Limb (tissue), 2 donors: ENCODE results near the gene HTT.
"Not testable (repeated sequence)": the region's sequence is repeated elsewhere in the genome, so short reads cannot be mapped to it uniquely, and the experiment has no call there.

Source experiments
- DNase-seq, 2 donors: peaks; one replicate each; pipeline ENCODE4 v3.0.0-alpha.2; 2016; ENCODE audit errors: extremely low spot score in 2 of 2

HTT gene

DNA sequence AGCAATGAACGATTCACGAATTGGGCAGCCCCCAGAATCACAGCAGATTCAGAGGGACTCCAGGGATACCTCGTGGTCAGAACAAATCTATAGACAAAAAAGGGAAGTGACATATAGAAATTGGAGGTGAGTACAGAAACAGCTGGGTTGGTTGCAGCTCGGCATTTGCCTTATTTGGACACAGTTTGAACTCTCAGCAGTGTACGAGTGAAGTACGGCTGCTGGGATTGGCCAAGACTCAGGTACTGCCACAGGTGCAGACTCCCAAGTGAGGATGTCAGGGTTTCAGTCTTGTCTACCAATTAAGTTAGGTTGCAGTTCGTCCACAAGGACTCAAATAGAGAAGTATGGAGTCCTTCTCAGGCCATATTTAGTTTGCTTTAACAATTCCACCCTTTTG, 28.3 kb upstream of the HTT start:
- DNase-seq: no peak

DNA sequence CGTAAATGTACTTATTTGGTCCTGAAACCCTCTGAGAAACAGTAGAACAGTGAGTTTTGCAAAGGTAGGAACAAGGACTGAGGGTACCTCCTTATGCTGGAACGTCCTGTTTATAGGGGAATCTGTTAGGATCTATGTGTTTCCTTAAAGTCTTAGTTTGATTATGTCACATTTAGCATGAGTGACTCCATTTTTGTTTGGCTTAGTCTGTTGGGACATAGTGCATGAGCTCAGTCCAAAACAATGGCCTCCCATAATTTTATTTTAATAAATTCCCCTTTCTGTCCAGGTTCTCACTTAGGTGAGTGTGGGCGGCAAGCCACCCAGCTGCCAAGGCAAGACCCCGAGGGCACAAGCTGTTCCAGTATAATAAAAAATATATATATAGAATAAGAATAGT, 27.9 kb upstream of the HTT start:
- no peak for DNase-seq

DNA sequence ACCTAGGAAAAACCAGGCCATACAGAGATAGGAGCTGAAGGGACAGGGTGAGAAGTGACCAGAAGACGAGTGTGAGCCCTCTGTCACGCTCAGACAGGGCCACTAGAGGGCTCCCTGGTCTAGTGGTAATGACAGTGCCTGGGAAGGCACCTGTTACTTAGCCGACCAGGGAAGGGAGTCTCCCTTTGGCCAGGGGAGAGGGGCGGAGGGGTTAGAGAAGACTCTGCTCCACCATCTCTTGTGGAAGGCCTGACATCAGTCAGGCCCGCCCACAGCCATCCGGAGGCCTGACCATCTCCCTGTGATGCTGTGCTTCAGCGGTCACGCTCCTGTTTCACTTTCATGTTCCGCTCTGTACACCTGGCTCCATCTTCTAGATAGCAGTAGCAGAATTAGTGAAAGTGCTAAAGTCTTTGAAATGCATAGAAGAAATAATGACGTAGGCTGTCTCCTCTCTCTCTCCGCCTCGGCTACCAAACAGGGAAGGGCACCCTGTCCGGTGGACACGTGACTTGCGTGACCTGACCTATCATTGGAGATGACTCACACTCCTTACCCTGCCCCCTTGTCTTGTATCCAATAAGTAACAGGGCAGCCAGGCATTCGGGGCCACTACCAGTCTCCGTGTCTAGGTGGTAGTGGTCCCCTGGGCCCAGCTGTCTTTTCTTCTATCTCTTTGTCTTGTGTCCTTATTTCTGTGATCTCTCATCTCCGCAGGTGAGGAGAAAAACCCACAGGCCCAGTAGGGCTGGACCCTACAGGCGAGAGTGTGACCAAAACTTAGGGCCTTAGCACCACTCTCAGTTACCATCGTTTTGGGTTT, 26.8 kb upstream of the HTT start:
- DNase-seq: peak in 1 of 2 donors; percentile 69

DNA sequence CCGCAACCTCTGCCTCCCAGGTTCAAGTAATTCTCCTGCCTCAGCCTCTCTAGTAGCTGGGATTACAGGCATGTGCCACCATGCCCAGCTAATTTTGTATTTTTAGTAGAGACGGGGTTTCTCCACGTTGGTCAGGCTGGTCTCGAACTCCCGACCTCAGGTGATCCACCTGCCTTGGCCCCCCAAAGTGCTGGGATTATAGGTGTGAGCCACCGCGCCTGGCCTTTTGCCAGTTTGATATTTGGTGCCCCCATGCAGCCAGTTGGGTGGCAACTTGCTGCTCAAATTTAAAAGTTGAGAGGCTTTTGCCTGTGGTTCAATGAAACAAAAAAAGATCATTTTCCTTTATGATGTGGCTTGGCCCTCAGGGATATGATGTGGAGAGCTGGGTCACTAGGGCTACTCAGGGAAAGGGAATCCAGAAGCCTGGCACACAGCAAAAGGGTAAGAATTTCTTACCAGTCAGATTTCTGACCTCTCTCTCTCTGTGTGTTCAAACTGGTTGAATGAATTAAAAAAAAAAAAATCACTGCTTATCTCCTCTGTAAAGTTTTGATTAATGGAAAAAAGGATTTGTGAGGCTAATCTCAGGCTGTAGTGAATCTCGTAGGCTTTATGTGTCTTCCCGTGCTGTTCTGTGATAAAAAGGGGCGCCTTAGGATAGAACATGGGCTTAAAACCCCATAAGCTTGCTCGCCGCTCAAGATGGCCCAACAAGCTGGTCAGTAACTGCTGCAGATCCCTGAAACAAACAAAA, 23.2 kb upstream of the HTT start:
- DNase-seq: not testable (repeated sequence)

DNA sequence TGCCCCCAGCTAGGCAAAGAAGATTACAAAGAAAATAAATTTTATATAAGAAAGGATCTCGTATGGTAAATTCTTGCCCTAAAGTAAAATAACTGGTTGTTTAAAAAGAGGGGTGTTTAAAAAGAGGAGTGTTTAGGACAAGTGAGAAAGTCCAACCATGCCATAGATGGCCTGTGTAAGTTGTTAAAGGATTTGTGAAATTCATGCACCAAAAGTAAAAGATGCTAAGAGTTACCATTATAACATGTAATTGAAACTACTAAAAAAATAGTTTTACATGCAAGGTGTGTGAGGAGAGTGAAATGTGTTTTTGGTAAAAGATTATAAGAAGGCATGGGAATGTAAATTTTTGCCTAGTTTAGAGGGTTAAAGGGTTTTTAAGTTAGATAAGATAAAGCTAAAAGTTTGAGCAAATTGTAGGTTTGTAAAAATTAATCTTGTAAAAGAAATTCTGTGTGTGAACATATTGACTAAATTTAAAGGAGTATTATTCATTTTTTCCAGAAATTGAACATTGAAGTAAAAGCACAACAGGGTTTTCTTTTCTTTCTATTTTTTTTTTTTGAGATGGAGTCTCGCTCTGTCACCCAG, 20.2 kb upstream of the HTT start:
- DNase-seq: no peak

DNA sequence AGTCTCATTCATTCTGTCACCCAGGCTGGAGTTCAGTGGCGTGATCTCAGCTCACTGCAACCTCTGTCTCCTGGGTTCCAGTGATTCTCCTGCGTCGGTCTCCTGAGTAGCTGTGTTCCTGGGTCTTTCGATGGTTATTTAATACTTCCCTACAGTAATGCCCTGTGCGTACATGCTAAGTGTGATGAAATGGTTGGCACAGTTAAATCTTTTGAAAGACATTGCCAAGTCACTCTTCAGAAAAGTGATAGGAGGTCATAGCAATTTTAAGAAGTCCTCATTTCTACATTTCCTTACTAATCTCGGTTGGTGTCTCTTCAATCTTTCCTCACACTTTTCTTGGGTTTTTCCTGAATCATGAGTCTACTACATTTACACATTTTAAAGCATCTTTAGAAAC, 14.5 kb upstream of the HTT start:
- no peak for DNase-seq

DNA sequence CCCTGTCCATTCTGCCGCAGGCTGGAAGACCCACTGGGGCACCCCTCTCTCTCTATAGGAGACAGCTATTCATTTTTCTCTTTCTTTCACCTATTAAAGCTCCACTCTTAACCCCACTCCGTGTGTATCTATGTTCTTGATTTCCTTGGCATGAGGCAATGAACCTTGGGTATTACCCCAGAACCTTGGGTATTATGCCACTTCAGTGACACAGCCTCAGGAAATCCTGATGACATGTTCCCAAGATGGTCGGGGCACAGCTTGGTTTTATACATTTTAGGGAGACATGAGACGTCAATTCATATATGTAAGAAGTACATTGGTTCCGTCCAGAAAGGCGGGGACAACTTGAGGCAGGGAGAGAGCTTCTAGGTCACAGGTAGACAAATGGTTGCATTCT, 13.5 kb upstream of the HTT start:
- DNase-seq: no peak

DNA sequence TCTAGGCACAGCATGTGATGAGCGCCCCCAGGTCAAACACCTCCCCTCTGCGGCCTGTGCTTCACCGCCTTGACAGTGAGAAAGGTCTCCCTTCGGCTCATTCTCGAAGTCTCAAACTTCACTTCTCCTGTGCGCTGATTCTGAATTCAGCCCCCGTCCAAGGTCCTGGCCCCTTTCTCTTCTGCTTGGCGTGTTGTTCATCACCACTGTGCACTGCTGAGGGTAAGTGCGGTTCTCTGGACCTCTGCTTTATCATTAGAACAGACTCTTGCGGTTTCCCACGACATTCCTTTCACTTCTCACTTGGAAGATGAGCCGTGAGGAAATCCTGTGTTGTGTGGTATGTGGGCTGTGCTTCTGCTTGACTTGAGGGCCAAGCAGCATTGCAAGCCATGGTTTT, 12.0 kb upstream of the HTT start:
- DNase-seq: no peak

DNA sequence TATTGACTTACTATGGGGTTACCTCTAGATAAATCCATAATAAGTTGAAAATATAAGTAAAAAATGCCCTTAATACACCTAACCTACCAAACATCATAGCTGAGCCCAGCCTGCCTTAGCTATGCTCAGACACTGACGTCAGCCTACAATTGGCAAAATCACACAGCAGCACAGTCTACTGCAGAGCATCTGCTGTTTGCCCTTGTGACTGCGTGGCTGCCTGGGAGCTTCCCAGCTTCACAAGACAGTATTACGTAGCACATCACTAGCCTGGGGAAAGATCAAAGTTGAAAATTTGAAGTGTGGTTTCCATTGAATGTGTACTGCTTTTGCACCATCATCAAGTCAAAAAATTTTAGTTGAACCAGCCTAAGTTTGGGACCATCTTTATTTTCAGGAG, 8.9 kb upstream of the HTT start:
- DNase-seq: no peak

DNA sequence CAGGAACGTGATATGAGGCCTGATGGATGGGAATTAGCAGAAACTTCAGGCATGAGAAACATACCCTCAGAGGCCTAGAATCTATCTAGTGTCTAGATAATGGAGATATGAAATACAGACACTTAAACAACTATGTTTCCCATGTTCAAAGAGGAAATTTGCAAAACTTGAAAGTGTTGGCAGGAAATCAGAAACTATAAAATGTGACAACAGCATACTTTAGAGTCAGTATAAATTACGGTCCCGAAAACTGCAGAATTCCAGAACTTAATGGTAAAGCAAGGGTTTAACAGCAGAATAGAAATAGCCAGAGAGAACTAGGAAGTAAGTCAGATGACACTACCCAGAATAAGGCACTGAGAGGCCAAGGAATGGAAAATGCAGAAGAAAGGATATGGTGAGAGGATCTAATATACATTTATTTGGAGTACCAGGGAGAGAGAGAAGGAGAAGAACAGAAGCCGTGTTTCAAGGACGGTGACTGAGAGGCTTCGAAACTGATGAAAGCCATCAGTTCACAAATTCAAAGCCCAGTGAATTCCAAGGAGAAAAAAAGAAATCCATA, 7.6 kb upstream of the HTT start:
- DNase-seq: no peak

DNA sequence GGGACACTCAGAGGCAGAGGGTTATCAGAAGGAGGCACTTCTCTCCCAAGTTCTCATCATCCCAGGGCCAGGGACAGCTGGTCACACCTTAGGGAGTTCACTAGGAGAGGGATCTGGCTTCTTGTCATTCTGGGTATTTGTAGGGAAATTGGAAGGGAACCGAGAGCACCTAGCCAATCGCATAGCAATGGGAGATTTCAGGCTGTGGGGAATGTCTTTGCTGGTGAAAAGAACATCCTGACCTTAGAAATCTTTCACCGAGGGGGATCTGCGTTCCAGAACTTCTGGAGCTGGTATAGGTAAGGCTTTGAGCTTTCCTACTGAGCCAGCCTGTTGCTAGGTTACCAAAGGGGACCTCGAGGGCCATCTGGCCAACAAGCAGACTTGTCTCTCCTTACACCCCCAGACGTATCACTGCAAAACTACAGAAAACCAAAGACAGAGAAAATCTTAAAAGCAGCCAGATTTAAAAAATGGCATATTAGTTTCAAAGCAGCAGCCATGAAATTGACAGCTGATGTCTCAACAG, 6.9 kb upstream of the HTT start:
- DNase-seq: no peak

DNA sequence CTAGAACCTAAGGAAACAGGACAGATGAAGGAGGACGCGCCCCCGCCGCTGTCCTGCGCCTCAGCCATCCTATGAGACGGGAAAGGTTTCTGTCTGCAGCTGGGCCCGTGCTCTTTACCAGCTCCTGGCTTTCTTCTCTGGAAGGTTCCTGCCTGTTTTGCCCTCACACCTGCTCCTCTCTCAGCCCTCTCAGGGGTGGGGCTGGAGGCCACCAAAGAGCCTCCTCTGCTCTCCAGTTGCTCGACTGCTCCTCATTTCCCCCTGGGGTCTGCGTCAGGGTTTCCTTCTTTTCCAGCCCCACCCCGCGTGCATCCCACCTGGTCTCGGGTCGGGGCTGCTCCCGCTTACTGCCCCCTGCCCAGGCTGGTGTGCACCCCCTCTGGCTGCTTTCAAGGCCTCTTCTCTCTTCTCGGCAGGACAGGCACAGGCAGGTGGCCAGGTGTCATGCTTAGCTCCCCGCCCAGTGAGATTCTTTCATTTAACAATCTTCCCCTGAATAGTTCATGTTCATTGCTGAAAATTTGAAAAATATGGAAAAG, 4.8 kb upstream of the HTT start:
- no peak for DNase-seq

DNA sequence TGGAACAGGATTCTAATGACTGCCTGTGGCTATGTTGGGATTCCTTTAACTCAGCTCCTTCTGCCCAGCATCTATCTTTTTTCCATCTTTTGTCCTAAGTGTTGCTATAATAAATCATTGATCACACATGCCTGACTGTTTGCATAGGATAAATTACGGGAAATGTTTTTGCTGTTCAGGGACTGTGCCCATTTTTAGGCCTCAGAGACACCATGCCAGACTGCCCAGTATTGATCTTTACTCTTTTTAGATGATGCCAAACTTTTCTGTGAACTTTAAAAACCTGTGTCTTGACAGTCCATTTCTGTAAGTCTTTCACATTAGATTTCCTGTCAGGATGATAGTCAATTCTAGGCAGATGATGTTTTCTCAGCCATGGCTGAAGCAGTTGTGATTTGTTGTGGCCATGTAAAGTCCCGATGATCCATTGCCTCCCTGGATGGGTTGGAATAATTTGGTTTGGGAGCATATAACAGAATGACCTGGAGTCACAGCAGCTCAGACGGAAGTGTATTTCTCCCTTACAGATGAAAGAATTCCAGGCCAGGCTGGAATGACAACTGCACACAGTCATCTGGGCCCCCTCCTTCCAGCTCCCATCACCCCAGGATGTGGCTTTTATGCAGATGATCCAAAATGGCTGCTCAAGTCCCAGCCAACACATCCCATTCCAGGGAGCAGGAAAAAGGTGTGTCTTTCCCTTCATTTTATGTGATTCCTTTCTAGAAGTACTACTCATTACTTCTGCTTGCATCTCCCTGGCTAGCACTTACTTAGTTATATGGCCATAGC, 3.6 kb upstream of the HTT start:
- no peak for DNase-seq

DNA sequence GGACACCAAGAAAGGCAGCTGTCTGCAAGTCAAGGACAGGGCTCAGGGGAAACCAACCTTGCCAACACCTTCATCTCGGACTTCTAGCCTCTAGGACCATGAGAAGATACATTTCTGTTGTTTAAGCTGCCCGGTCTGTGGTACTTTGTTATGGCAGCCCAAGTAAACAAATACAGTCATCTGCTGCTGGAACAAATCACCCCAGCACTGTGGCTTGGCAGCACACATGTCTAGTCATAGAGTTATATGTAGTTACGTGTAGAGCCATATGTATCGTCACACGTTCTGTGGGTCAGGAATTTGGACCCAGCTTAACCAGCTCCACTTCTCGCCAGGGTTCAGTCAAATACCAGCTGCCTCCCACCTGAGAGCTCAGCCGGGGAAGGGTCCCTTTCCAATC, 2.7 kb upstream of the HTT start:
- no peak for DNase-seq

DNA sequence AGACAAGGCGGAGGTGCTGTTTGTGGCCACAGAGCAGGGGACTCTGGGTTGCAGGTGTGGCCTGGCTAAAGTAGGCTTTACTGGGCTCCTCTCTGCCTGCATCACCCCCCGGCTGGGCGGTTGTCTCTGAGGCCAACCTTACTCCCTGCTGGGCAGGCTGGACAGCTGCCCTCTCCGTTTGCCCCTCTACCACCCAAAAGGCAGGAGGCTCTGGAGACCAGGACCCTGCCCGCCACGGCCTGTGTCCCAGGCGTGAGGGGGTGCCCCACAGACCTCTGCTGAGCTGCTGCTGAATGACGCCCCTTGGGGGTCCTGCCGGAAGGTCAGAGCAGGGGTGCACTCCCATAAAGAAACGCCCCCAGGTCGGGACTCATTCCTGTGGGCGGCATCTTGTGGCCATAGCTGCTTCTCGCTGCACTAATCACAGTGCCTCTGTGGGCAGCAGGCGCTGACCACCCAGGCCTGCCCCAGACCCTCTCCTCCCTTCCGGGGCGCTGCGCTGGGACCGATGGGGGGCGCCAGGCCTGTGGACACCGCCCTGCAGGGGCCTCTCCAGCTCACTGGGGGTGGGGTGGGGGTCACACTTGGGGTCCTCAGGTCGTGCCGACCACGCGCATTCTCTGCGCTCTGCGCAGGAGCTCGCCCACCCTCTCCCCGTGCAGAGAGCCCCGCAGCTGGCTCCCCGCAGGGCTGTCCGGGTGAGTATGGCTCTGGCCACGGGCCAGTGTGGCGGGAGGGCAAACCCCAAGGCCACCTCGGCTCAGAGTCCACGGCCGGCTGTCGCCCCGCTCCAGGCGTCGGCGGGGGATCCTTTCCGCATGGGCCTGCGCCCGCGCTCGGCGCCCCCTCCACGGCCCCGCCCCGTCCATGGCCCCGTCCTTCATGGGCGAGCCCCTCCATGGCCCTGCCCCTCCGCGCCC, 1.1 kb upstream of the HTT start:
- DNase-seq: no peak

DNA sequence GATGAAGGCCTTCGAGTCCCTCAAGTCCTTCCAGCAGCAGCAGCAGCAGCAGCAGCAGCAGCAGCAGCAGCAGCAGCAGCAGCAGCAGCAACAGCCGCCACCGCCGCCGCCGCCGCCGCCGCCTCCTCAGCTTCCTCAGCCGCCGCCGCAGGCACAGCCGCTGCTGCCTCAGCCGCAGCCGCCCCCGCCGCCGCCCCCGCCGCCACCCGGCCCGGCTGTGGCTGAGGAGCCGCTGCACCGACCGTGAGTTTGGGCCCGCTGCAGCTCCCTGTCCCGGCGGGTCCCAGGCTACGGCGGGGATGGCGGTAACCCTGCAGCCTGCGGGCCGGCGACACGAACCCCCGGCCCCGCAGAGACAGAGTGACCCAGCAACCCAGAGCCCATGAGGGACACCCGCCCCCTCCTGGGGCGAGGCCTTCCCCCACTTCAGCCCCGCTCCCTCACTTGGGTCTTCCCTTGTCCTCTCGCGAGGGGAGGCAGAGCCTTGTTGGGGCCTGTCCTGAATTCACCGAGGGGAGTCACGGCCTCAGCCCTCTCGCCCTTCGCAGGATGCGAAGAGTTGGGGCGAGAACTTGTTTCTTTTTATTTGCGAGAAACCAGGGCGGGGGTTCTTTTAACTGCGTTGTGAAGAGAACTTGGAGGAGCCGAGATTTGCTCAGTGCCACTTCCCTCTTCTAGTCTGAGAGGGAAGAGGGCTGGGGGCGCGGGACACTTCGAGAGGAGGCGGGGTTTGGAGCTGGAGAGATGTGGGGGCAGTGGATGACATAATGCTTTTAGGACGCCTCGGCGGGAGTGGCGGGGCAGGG, 568 bp downstream of the HTT start:
- DNase-seq: peak; percentile 28 to 81

DNA sequence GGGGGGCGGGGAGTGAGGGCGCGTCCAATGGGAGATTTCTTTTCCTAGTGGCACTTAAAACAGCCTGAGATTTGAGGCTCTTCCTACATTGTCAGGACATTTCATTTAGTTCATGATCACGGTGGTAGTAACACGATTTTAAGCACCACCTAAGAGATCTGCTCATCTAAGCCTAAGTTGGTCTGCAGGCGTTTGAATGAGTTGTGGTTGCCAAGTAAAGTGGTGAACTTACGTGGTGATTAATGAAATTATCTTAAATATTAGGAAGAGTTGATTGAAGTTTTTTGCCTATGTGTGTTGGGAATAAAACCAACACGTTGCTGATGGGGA, 1.1 kb downstream of the HTT start:
- DNase-seq: no peak

DNA sequence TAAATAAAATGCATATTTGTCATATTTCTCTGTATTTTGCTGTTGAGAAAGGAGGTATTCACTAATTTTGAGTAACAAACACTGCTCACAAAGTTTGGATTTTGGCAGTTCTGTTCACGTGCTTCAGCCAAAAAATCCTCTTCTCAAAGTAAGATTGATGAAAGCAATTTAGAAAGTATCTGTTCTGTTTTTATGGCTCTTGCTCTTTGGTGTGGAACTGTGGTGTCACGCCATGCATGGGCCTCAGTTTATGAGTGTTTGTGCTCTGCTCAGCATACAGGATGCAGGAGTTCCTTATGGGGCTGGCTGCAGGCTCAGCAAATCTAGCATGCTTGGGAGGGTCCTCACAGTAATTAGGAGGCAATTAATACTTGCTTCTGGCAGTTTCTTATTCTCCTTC, 3.3 kb downstream of the HTT start:
- no peak for DNase-seq

DNA sequence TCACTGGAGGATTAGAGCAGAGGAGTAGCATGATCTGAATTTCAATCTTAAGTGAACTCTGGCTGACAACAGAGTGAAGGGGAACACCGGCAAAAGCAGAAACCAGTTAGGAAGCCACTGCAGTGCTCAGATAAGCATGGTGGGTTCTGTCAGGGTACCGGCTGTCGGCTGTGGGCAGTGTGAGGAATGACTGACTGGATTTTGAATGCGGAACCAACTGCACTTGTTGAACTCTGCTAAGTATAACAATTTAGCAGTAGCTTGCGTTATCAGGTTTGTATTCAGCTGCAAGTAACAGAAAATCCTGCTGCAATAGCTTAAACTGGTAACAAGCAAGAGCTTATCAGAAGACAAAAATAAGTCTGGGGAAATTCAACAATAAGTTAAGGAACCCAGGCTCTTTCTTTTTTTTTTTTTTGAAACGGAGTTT, 5.2 kb downstream of the HTT start:
- DNase-seq: no peak
